Panc1 (cell line): Measurements from ENCODE around the gene TWIST2.

Experiments
- CTCF ChIP-seq: fragments of 450-650 bp; IDR thresholded peaks from 2 replicates; pipeline ENCODE4 v1.5.1; 2017; ENCODE audit warnings: mild to moderate bottlenecking
- POLR2AphosphoS5 ChIP-seq: IDR thresholded peaks from 2 replicates; pipeline ENCODE4 v1.6.1; 2012; ENCODE audit warnings: mild to moderate bottlenecking, low read depth, low read length, moderate library complexity
- TCF7L2 ChIP-seq: IDR thresholded peaks from 2 replicates; pipeline ENCODE4 v1.6.1; 2011; ENCODE audit warnings: mild to moderate bottlenecking, low read depth, low read length, inconsistent platforms

- TF ChIP-seq CTCF (no peak), TCF7L2 (no peak), POLR2AphosphoS5 (no peak)
Observed at GRCh38 chr2:238874330-238875050, 26.6 kb downstream of the TWIST2 start.
